ENCODE data around the gene ITGA2.
A peak's percentile ranks its signal among the peaks of the same experiment; 100 is the strongest.
"Not testable (repeated sequence)": the region's sequence is repeated elsewhere in the genome, so short reads cannot be mapped to it uniquely, and the experiment has no call there.

ITGA2 gene
- total RNA-seq: 1.1 to 1.3 reads per million in 2 donors

- peak; percentile 10 for DNase-seq
Observed at GRCh38 chr5:52989025-52989780, at the start of gene ITGA2. TSS of gene ITGA2 (plus strand) at chr5:52989352. CDS start at chr5:52989469, 117 bp downstream.

DNA sequence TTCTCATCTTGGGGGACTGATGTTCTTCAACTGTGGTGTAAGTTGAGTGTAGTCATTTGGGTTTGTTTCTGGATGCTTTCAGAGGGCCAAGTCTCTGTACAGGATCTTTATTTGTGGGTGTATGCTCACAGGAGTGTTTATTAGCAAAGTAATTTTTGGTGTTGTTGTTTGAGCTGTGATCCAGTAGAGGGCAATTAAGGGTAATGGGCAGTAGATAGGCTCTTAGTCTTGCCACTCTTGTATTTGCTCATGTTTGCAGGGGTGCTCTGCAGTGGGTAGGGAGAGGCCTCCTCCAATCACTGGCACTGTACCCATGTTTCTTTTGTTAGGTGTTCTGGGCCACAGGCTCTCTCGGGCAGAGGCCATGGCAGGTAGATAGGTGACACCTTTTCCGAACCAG lies 45.9 kb upstream of the ITGA2 start:
- DNase-seq: no peak

- DNase-seq: no peak
Observed at GRCh38 chr5:52943808-52944207, 45.3 kb upstream of the ITGA2 start.

DNA sequence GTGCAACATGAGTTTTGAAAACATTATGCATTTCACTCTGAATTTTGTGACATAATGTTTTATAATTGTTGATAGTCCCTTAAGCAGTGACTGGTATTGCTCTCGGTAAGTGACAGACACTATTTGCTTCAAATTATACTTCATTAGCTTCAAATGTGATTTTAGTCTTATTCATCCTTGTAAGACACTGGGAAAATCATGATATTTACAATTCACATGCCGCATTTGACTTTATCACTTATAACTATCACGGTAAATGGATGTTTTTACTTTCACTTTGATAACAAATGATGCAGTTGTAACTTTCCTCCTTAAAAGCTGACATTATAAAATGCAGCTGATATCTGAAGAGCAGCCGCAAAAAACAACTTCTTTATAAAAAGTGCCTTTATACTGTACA lies 44.1 kb upstream of the ITGA2 start:
- no peak for DNase-seq

- DNase-seq: no peak
Observed at GRCh38 chr5:52947208-52947607, 41.9 kb upstream of the ITGA2 start.

- DNase-seq: no peak
Observed at GRCh38 chr5:52947851-52948250, 41.3 kb upstream of the ITGA2 start.

- DNase-seq: no peak
Observed at GRCh38 chr5:52948418-52949076, 40.6 kb upstream of the ITGA2 start.

DNA sequence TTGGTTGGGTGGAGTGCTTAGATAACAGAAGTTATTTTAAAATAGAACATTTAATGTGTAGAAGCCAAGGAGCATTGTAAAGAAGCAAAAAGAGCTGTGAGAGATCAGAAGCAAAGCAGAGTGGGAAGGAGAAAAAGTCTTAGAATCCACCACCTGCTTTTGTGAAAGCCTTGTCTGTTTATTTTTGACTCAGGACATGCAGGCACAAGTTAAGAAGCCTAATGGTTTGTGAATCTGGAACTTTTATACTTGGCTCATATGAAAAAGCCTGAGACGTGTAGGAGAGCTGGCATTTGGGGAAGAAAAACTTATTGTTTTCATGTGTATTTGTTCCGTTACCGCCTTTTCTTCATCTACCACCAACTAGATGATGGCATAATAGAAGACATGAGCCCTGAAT lies 38.5 kb upstream of the ITGA2 start:
- DNase-seq: no peak

- no peak for DNase-seq
Observed at GRCh38 chr5:52952483-52952882, 36.7 kb upstream of the ITGA2 start.

DNA sequence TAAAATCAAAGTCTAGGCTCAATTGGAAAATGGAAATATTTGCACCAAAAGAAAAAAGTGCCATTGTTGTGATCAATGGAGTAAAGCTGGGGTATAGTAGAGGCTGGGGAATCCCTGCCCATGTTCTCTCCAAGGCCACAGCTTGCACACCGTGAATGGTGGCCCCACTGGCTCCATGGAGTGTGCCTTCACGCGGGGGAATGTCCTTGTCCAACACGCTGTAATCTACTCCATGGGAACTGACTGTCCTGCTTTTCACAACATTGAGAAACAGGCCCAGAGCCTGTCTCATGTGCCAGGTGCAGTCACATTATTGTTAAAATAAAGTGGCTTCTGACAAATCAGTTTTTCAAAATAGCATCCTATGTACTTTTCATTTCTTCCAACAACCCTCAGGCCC lies 33.1 kb upstream of the ITGA2 start:
- DNase-seq: no peak

GRCh38 chr5:52956915-52957747 lies 32.0 kb upstream of the ITGA2 start:
- DNase-seq: no peak

DNA sequence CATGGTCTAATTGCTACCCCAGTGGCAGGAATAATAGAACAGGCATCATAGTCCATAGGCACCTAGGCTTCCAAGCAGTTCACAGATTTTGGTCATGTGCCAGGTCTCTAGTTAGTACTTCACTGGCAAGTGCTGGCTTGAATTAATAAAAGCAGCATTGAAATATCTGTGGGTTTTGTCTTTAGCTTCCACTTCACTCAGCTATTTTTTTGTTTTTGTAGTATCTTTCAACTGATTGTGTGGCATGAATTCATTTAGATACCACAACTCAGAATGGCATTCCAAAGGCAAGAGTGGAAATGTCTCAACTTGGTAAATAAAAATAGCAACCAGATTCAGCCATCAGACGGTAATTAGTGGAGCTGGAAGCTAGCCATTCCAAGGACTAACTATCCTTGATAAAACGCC lies 27.9 kb upstream of the ITGA2 start:
- no peak for DNase-seq

GRCh38 chr5:52963636-52964035 lies 25.5 kb upstream of the ITGA2 start:
- no peak for DNase-seq

DNA sequence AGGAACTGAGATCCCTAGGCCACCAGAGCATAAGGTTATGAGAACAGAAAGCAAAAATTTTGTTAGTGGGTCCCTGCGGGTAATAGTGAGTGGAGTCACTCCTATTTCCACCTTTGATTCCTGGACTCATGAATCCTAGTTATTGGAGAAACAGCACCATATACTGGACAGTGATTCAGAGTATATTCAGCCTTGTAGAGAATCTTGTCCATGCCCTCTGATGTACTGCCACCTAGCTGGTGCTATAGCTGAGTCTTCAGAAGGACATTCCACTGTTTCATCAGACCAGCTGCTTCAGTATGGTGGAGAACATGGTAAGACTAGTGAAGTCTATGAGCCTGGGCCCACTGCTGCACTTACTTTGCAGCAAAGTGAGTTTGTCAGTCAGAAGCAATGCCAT lies 25.0 kb upstream of the ITGA2 start:
- no peak for DNase-seq

- not testable (repeated sequence) for DNase-seq
Observed at GRCh38 chr5:52976157-52976556, 13.0 kb upstream of the ITGA2 start.

DNA sequence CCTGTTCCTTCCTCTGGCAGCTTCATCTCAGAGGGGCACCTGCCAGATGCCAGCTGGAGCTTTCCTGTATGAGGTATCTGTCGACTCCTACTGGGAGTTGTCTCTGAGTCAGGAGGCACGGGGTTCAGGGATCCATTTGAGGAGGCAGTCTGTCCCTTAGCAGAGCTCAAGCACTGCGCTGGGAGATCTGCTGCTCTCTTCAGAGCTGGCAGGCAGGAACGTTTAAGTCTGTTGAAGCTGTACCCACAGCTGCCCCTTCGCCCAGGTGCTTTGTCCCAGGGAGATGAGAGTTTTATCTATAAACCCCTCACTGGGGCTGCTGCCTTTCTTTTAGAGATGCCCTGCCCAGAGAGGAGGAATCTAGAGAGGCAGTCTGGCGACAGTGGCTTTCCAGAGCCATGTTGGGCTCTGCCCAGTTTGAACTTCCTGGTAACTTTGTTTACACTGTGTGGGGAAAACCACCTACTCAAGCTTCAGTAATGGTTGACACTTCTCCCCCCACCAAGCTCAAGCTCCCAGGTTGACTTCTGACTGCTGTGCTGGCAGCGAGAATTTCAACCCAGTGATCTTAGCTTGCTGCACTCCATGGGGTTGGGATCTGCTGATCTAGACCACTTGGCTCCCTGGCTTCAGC lies 11.8 kb upstream of the ITGA2 start:
- no peak for DNase-seq

DNA sequence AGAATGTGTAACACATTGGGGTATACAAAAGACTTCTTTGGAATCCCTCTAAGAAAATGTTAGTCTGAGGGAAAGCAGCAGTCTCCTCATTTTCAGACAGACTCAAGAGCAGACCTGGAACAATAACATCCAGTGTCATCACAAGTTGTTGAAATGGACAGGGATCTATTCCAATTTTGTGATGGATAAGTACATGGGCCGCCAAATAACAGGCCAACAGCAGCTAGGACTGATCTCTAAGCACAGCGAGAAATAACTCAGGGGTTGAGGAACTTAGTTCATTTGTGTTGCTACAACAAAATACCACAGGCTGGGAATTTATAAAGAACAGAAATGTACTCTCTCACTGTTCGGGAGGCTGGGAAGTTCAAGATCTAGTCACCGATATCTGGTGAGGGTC lies 7.6 kb upstream of the ITGA2 start:
- no peak for DNase-seq

DNA sequence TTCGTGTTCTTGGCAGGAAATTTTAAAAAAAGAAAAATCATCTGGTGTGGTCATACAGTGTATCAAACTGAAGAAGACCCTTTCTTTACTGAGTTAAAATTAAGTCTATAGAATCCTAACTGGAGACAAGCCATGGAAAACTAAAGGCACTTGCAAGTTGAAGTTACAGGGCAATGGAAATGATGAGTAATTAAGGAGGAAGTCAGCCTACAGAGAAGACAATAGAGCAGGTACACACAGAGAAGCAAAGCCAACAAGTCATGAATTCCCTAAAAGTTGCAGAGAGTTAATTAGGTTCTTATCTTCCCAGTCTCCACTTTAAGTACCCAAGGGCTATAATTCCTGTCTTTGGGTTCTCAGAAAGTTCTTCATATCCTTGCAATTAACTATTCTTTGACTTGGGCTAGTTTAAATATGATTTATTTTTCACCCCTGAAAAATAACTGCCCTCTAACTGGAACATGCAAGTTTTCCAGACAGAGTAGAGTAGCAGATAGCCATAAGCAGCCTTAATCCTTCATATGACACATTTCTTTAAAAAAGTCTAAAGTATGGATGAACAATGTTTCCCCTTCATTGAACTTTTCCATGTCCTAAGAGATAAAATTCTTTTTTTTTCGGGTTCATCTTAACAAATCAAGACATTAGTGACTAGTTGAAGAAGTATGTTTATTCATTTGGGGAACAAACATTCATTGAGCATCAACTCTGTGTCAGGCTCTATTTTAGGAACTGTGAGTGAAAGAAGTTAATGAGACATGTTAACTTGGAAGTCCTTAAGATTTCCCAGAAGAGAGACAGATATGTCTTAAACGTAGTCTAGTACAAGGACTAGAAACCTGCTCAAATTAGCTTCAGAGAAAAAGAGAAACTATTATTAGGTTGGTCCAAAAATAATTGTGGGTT lies 5.2 kb upstream of the ITGA2 start:
- no peak for DNase-seq

DNA sequence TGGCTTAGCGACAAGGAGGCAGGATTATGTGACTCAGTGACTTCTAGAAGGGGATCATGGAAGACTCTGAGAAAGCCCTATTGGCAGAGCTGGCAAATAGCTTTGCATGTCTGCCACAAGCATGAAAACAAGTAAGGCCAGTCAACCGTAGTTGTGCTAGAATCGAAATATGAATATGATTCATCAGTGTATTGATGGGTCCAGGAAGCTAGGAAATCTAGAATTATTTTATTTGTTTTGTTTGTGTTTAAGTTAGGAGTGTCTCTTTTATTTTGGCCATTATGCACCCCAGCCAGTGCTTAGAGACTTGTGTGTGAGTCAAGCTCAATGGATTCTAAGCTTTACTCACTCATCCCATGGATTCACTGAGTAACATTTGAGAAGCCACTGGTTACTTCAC lies 3.8 kb upstream of the ITGA2 start:
- DNase-seq: no peak

GRCh38 chr5:52987711-52988331 lies 1.3 kb upstream of the ITGA2 start:
- DNase-seq: no peak

- no peak for DNase-seq
Observed at GRCh38 chr5:52988335-52989024, 672 bp upstream of the ITGA2 start.
